ENCODE results near the gene CLDN15.

CLDN15 gene

GRCh38 chr7:101195884-101196283, 41.7 kb downstream of the CLDN15 start:
- DNase-seq: no peak

GRCh38 chr7:101189109-101189508, 48.5 kb downstream of the CLDN15 start:
- no peak for DNase-seq

- DNase-seq: no peak
Measured at GRCh38 chr7:101186844-101187428, 50.7 kb downstream of the CLDN15 start.

GRCh38 chr7:101186194-101186593, 51.4 kb downstream of the CLDN15 start:
- no peak for DNase-seq

- no peak for DNase-seq
Measured at GRCh38 chr7:101185258-101185839, 52.3 kb downstream of the CLDN15 start.
